Fibroblast of the conjunctiva (primary cell): ENCODE data around the gene TMED1.
A peak's percentile ranks its signal among the peaks of the same experiment; 100 is the strongest.

Source experiments
- DNase-seq: peaks from one replicate; pipeline ENCODE4 v3.0.0-alpha.2; 2010; ENCODE audit warnings: low read depth

Gene TMED1

DNA sequence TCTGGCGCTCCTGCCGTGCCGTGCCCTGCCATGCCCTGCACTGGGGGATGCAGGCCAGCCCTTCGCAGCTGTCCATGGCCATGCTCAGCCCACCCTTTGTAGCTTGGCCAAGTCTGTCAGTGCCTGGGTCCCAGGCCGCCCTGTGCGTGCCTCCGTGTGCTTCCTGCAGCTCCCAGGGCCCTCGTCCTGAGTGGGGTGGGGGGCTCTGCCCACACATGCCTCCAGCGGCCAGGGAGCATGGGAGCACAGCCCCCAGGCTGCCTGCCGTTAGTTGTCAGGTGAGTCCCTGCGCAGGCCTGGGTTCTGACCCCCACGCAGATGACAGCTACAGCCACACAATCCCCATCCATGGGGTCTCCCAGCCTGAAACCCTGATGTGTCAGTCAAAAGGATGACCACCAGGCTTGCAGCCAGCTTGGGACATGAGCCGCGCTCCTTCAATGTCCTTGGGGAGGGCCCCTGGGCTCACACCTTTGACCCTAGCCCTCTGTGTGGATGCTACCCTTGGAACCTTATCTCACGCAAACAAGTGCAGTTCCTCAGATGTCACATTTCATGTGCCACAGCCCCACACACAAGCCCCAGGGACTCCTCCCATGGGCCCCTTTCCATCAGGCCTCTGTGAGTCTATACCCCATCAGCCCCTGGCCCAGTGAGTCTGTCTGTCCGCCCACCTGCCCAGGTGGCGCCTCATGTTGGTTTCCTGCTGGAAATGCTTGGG, 24.5 kb downstream of the TMED1 start:
- no peak for DNase-seq

DNA sequence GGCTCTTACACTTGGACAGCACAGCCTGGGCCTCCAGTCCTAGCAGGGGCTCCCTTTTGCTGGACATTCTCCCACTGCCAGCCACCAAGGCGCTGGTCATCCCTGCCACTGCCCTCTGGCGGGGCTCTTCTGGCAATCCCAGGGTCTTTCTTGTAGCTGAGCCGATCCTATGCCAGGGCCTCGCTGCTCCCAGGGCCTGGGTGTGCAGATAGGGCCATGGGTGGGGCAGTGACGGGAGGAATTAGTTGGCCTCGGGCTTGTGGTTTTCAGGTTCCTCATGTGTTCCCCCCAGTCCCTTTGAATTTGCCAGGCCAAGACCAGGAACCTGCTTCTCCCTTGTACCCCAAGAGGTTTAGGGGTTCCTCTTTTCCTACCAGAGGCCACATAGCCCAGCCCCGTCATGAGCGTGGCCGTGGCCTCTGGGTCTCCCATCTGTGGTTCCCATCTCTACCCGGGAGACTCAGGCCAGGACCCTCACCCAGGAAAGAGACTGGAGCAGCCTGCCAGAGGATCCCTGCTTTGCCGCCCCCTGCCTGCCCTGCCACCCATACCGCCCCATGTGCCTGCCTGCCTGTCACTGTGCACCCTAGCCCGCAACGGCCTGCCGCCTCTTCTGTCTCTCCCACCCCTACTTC, 26.2 kb downstream of the TMED1 start:
- no peak for DNase-seq

DNA sequence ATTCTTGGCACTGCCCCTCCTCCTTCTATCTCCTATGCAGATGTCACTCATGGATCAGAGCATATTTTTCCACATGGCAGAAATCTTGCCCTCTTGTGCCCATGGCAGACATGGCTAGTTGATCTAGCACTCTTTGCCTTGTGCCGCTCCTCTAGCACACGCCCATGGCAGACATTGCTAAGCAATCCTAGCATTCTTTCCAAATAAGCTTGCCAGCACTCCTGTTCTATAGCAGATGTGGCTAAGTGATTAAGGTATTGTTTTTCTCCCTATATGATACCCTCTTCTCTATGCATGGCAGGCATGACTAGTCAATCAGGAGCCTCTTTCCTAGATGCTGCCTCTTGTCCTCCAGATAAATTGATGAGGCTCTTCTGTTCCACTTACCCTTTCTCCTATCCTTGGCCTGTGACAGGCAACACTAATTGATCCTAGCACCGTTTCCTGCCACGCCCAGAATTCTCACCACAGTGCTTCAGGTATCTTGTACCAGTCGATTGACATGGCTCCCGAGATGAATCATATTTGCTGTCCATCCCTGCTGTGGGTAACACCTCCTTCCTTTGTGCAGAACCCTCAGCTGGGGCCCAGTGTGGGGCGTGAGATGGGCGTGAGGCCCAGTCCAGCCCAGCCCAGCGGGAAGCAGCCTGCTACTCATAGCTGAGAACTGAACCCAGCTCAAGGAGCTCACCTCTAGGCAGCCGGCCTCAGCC, 26.9 kb downstream of the TMED1 start:
- DNase-seq, result peak; percentile 49

DNA sequence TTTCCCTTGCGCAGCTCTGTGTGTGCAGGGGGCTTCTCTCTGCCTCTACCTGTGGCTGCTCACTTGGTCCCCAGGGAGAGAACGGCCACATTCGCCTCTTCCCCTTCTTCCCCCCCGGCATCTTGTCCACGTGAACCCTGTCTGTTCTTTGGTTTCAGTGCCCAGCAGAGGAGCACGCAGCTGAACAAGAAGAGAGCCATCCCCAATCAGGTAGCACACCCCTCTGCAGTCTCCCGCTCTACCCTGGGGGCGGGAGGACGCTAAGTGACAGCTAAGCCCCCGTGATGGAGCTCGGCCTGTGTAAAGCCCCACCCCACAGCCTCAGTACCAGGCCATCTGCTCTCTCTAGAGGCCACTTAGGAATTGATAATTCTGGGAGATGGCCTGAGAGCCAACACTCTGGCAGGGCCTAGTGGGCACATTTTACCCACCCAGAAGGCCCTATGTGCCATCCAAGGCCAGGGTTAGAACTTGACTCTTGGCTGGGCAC, 30.2 kb downstream of the TMED1 start:
- no peak for DNase-seq

DNA sequence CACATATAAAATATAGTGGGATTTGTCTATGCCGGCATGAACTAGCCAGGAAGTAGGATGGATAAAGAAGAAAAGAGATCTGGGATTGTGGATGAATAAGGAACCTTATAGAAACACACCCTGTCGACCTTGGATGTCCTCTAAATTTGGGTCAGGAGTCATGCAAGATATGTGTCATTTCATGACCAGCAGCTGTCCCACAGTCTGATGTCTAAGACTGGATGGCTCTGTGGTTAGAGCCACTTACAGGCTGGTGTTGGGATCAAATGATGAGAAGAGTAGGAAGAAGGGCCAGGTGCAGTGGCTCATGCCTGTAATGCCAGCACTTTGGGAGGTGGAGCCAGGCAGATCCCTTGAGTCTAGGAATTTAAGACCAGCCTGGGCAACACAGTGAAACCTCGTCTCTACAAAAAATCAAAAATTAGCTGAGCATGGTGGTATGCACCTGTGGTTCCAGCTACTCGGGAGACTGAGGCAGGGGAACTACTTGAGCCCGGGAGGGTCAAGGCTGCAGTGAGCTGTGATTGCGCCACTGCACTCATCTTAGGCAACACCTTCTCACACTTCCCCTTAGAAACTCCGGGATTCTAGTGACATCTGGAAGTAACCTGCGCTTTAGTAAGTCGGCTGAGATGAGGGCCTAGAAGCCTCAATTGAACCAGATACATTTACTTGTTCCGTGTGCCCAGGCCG, 30.8 kb downstream of the TMED1 start:
- no peak for DNase-seq

DNA sequence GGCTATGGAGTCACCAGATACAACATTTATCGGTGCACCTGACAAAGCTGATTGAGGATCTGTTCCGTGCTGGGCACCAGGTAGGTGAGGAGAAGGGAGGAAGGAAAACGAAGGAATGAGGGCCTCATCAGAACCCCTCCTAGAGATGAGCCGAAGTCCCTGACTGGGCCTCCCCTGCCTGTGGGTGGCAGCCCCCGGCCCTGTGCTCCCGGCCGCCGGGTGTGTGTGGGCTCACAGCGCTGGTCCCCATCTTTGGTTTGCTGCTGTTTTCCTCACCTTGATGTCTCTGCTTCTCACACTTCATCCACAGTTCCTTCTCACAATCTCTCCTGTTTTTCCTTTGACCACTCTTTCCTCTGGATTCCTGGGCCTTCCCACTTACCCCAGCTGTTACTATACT, 32.8 kb downstream of the TMED1 start:
- DNase-seq, result no peak

DNA sequence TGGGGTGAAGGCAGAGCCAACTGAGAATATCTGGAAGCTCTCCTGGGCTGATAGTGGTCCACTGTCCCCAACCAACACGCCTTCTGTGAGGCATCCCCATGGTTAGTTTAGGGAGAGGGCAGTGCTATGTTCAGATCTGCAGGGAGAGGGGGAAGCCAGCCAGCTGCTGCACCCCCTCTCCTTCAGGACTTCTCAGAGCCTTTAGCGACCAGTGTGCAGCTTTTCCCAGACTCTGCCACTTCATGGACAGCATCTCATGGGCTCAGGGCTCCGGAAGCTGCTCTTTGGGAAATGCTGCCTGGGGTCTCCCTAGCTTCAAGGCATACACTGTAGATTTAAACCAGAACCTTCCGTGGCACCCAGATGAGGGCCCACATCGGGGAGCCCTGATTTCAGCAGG, 33.5 kb downstream of the TMED1 start:
- DNase-seq, result no peak

DNA sequence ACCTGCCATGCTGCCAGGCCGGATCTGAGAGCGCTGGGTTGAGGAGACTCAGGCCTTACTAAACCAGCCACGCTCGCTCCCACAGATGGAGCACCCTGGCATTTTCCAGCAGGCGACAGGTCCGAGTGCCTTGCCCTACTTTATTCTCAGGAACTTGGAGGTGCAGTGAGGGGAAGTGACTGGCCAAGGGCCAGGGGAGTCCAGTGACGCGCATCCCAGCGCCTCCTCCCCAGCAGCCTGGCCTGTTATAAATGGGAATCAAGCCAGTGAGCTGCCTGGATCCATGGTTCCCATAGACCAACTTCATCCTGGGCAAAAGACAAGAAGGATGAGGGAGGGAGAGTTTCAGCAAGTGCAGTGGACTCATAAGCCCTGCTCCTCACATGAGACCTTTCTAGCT, 35.5 kb downstream of the TMED1 start:
- no peak for DNase-seq

DNA sequence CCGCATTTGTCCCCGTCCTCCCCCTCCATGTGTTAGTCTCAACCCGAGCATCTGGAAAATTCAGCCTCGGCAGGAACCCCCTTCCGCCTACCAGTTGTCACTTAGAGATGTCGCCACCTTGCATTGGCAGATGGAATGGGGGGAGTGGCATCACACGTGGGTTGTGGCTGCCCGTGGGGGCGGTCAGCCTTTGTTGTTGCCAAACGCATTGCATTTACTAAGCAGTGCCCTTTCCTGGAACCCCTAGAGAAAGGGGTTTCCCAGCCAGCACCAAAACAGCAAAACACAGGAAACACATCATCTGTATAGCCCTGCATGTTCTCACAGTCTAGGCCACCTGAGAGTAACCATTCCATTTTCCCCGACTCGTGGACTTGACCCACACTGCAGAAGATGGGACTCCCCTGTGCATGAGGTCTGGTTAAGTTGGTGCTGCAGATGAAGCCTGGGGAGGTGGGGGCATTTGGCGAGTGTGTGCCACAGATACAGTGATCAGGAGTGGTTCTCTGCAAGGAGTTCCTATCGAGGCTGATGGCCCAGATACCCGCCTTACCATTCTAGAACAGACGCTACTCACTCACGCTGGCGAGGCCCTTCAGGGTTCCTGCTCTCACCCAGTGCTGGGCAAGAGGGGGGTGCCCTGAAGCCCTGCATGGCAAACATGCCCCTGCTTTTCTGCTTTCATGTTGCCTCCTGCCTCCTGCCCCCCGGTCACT, 38.3 kb downstream of the TMED1 start:
- no peak for DNase-seq

DNA sequence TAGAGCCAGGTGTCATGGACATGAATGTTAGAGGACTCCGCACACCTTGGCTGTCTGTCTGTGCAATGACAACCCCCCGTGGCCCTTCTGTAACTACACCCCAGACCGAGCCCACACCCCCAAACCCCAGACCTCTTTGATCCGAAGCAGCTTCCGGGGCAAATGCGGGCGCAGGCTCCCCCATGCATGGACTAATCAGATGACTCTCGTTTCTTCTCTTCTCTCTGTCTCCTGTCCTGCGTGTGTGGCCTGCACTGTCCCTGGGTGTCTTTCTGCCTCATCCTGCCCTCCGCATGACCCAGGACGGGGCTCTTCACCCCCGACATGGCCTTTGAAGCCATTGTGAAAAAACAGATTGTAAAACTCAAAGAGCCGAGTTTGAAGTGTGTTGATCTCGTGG, 38.9 kb downstream of the TMED1 start:
- DNase-seq, result no peak

DNA sequence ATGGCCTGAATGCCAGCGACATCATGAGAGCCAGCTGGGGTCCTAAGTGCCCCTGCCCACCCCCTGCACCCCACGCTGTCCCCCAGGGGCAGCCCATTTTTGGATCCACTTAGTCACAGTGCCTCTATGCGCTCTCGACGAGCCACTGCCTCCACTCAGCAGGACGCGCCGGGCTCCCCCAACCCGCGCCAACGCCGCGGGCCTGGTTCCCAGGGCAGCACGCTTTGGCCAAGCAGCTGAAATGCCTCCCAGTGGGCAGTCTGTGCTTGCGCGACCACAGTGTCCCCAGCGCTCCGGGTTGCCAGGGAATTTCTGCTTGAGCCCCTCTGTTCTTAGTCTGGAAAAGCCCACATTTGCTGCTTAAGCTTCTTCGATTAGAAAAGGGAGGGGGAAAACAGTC, 39.4 kb downstream of the TMED1 start:
- no peak for DNase-seq

DNA sequence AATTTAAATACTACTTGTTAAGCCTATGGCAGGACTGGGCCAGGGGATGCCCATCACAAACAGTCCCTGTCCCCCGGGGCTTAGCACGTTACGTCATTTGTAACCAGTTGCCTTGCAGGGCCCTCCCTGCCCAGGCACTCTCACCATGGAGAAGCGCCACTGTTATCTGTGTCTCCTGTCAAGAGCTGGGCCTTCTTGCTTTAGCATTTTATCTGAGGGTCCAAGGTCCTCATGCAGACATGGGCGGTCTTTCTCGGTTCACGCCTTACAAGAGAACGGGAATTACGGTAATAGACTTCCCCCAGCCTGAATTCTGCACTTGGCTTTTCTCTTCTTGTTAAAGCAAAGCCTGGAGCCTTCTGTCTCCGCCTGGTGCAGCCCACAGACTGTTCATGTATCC, 46.1 kb downstream of the TMED1 start:
- no peak for DNase-seq

DNA sequence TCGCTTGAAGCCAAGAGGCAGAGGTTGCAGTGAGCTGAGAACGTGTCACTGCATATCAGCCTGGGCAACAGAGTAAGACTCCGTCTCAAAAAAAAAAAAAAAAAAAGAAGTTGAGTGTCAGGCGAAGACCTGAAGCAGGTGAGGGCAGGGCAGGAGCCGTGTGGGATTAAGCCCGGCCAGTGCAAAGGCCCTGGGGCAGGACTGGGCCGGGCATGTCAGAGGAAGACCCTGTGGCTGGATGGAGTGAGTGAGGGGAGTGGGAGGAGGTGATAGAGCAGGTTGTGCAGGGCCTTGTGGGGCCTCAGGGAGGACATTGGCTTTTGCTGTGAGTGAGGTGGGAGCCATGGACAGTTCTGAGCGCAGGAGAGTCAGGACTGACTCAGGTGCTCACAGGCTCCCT, 47.9 kb downstream of the TMED1 start:
- DNase-seq, result no peak

DNA sequence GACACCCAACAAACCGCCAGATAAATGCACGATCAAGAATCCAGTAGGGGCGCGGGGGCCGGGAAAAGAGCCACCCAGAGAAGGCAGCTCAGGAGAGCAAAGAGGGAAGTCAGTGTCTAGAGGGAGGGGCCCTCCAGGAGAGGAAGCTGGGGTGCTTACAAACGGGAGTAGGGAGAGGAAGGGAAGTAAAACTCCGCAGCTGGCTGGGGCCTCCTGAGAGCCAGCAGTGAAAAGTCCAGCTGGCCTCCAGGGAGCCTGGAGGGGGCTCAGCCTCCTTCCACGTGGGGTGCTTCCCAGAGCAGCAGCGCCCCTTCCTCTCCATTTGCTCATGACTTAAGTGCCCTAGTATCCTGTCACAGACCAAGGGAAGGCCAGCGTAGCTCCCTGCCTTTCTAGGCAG, 51.8 kb downstream of the TMED1 start:
- no peak for DNase-seq

DNA sequence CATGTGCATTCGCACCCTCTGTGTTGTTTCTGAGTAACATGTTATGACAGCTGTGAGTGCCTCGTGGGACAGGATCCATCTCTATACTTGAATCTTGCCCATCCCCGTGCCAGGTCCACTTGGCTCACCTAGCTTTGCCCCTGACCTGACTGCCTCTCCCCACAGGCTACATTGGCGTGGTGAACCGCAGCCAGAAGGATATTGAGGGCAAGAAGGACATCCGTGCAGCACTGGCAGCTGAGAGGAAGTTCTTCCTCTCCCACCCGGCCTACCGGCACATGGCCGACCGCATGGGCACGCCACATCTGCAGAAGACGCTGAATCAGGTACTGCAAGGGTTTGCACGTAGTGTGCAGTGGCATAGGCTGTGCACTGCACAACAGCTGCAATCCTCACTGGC, 53.2 kb downstream of the TMED1 start:
- no peak for DNase-seq
